ENCODE results near the gene IDH3A.

DNA sequence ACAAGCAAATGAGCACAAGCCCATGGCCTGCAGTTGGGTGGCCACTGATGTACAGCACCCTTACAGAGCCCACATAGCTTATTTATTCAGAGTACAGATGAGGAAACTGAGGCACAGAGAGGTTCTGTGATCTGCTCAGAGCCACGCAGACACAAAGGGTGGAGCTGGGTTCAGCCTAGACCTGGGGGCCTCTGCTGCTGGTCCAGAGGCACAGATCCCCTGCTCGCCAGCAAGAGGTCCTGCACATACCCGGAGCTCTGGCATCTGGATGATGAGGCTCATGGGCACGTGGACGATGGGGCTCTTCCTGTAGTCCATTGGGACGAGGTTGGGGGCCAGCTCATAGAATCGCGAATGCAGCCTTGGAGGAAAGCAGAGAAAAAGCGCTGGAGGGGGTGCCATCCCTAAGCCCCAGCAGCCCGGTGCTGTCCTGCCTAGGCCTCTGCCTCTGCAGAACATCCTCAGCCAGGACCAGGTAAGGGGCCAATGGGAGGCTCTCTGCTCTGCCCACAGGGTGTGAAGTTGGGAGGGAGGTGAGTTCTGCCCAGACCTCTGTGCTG is 38.2 kb upstream of the IDH3A start:
- no peak for TF ChIP-seq CTCF (IDR thresholded peaks at IDR 0.05; ENCODE audit: insufficient read depth, low read length, poor library complexity, severe bottlenecking)
- TF ChIP-seq EZH2phosphoT487 (conservative IDR thresholded peaks at IDR 0.05; ENCODE audit: low read length) = no peak
